GF-D8 (cell line): Measurements from ENCODE around the gene LAMTOR5.
"Not testable (repeated sequence)": the region's sequence is repeated elsewhere in the genome, so short reads cannot be mapped to it uniquely, and the experiment has no call there.

Experiments used
- DNase-seq: peaks from one replicate; lab custom pipeline; 2025; lab: John Stamatoyannopoulos, UW

Gene LAMTOR5

GRCh38 chr1:110407260-110408210, at the start of gene LAMTOR5:
Gene LAMTOR5 (minus strand): TSS chr1:110407694. CDS start chr1:110407620, 74 bp downstream.
- peak; percentile 77 for DNase-seq

- no peak for DNase-seq
These were observed 49.7 kb upstream of the LAMTOR5 start for GRCh38 chr1:110457206-110457605.

GRCh38 chr1:110455151-110455550, 47.7 kb upstream of the LAMTOR5 start:
- DNase-seq = no peak

- DNase-seq = no peak
These were observed 46.8 kb upstream of the LAMTOR5 start for GRCh38 chr1:110454328-110454727.

- no peak for DNase-seq
These were observed 46.3 kb upstream of the LAMTOR5 start for GRCh38 chr1:110453829-110454228.

GRCh38 chr1:110452330-110452729, 44.8 kb upstream of the LAMTOR5 start:
- DNase-seq = no peak

- DNase-seq = no peak
These were observed 43.4 kb upstream of the LAMTOR5 start, which contains the start of gene PROK1 for GRCh38 chr1:110450929-110451328. Gene PROK1 (plus strand): TSS chr1:110451149. CDS start chr1:110451217, 68 bp downstream.

- DNase-seq = no peak
These were observed 42.5 kb upstream of the LAMTOR5 start for GRCh38 chr1:110449661-110450651.

- DNase-seq = no peak
These were observed 37.1 kb upstream of the LAMTOR5 start for GRCh38 chr1:110444561-110444960.

- no peak for DNase-seq
These were observed 36.0 kb upstream of the LAMTOR5 start for GRCh38 chr1:110443451-110443850.

GRCh38 chr1:110441888-110442287, 34.4 kb upstream of the LAMTOR5 start:
- DNase-seq = no peak

GRCh38 chr1:110440877-110441276, 33.4 kb upstream of the LAMTOR5 start:
- no peak for DNase-seq

- DNase-seq = not testable (repeated sequence)
These were observed 32.4 kb upstream of the LAMTOR5 start for GRCh38 chr1:110439873-110440272.

- no peak for DNase-seq
These were observed 31.4 kb upstream of the LAMTOR5 start for GRCh38 chr1:110438893-110439292.

GRCh38 chr1:110437645-110438299, 30.3 kb upstream of the LAMTOR5 start:
- not testable (repeated sequence) for DNase-seq

- DNase-seq = no peak
These were observed 29.1 kb upstream of the LAMTOR5 start for GRCh38 chr1:110436635-110437034.

- no peak for DNase-seq
These were observed 27.5 kb upstream of the LAMTOR5 start for GRCh38 chr1:110434946-110435345.

- peak; percentile 13 for DNase-seq
These were observed 26.3 kb upstream of the LAMTOR5 start for GRCh38 chr1:110433803-110434202.

- DNase-seq = no peak
These were observed 25.7 kb upstream of the LAMTOR5 start for GRCh38 chr1:110433213-110433612.

- no peak for DNase-seq
These were observed 23.4 kb upstream of the LAMTOR5 start for GRCh38 chr1:110430901-110431300.

GRCh38 chr1:110430366-110430765, 22.9 kb upstream of the LAMTOR5 start:
- no peak for DNase-seq

- DNase-seq = no peak
These were observed 21.5 kb upstream of the LAMTOR5 start for GRCh38 chr1:110428946-110429345.
